Mucosa of descending colon (tissue), 3 donors: ENCODE measurements around the gene DNAJC16. TPM values are rescaled to one million over a fixed set of nuclear protein-coding genes. Genes with fewer than 3 reads are reported as not detected.

ENCODE experiments used
- ATAC-seq: fragments of 200-7000 bp; cut with Tn5 transposase; one replicate; pipeline ENCODE4 v1.9.1; 2020; ENCODE audit warnings: mild to moderate bottlenecking, moderate library complexity
- DNase-seq, 3 donors: peaks; one replicate each; pipeline ENCODE4 v3.0.0-alpha.2; 2020
- H3K36me3 ChIP-seq: fragments of 200-600 bp; one replicate; pipeline ENCODE4 v1.8.0; 2021; ENCODE audit warnings: low read depth, mild to moderate bottlenecking
- H3K4me1 ChIP-seq: fragments of 200-600 bp; one replicate; pipeline ENCODE4 v1.8.0; 2021; ENCODE audit warnings: low read depth, mild to moderate bottlenecking
- H3K4me3 ChIP-seq: fragments of 200-600 bp; one replicate; pipeline ENCODE4 v1.8.0; 2021; ENCODE audit warnings: mild to moderate bottlenecking
- H3K9me3 ChIP-seq: fragments of 200-600 bp; one replicate; pipeline ENCODE4 v1.8.0; 2021; ENCODE audit warnings: mild to moderate bottlenecking
- CTCF ChIP-seq: fragments of 200-600 bp; IDR thresholded peaks from one replicate; pipeline ENCODE4 v1.8.0; 2022; ENCODE audit warnings: antibody characterized with exemption, mild to moderate bottlenecking
- intact Hi-C, 2 donors: fragments of 100-400 bp; cut with DNase I in 1 of 2; cut with micrococcal nuclease in 1 of 2; formaldehyde crosslinking; loops; one replicate each; pipeline versions ENCODE4 v1.11.0 to v1.11.1; 2022; cut with DNase I, micrococcal nuclease
- total RNA-seq, 3 donors: library from RNA; stranded (reverse); fragmentation: NEBNext Ultra II Directional in 2 of 3; extraction: Animal tissue kit (Norgen Biotek cat#: 25700) in 2 of 3; gene quantifications; one replicate each; pipeline versions ENCODE4 v1.2.1 to v1.2.4, GENCODE V29; 2021 to 2023
- donor health status: DM: no; HTN: no; CAD: no; lungs with moderate emphysema.
- donor health status: DM: no; HTN: no; CAD: no.
- donor health status: DM: no; HTN: yes; CAD: no.

DNAJC16 gene
- total RNA-seq, 3 donors from 2014 or later, result 23.7 to 27.7 (median 23.8) TPM

DNA sequence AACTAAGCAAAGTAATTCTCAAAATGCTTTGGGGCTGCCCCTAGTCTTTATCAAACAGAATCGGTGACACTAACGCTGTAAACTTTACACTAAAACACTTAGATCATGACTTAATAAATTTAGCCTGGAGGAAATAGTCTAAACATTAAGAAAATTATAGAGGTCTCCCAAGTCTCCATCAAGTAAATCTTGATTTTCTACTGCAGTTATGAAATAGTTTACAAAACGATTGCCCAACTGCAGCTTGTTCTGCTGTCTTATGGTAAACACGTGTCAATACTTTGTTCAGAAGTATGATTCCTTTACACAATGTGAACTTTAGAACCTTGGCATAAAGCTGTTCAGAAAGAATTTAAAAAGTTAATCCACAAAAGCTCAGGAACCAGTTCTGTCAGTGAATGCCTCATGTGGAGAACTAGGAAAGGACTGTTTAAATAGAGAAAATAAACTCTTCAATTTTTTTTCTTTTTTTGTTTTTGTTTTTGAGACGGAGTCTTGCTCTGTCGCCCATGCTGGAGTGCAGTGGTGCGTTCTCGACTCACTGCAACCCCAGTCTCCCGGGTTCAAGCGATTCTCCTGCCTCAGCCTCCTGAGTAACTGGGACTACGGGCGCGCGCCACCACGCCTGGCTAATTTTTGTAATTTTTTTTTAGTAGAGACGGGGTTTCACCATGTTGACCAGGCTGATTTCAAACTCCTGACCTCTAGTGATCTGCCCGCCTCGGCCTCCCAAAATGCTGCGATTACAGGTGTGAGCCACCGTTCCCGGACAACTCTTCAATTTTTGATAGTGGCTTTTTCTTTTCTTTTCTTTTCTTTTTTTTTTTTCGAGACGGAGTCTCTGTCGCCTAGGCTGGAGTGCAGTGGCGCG is 92.2 kb downstream of the DNAJC16 start:
- no peak for TF ChIP-seq CTCF
- peaks cover 35% of the 10 kb centered on the region for H3K4me1 ChIP-seq
- peak; percentile 11 for ATAC-seq

DNA sequence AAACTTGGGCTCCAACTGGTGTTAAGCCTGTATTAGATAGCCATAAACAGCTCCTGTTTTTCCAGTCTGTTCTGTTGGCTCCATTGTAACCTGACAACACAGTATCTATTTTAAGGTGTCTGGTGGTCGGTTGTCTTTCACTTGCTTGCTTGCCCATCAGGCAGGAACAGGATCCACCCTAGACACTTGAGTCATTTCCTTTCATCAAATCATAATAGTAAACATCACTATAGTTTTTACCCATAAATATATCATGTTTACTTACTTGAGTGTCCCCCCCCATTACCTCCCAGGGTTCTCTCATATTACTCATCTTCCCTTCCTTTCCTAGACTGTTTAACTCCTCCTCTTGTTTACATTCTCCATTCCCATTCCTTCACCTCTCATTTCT is 93.5 kb downstream of the DNAJC16 start:
- H3K4me1 ChIP-seq, result peaks cover 36% of the 10 kb centered on the region
- ATAC-seq, result no peak
- intact Hi-C loops, result no loop called here
- DNase-seq, result no peak
- H3K36me3 ChIP-seq, result no peaks in the 10 kb centered on the region
- H3K4me3 ChIP-seq, result no peak overlapping the region
- TF ChIP-seq CTCF, result no peak
- no peaks in the 10 kb centered on the region for H3K9me3 ChIP-seq

More for the DNA sequence above, 92.2 kb downstream of the DNAJC16 start:
- peak overlapping the region; percentile 94 for H3K4me3 ChIP-seq
- intact Hi-C loops, result no loop called here
- H3K9me3 ChIP-seq, result no peaks in the 10 kb centered on the region
- no peaks in the 10 kb centered on the region for H3K36me3 ChIP-seq
- DNase-seq, result peak in 1 of 3 donors; percentile 36

GRCh38 chr1:15620902-15621682 is 94.4 kb downstream of the DNAJC16 start:
- Histone ChIP-seq H3K9me3 (no peaks in the 10 kb centered on the region), H3K4me1 (peaks cover 42% of the 10 kb centered on the region), H3K4me3 (no peak overlapping the region), H3K36me3 (no peaks in the 10 kb centered on the region)
- ATAC-seq (no peak), DNase-seq (no peak)
- no peak for TF ChIP-seq CTCF
- intact Hi-C loops, result no loop called here

DNA sequence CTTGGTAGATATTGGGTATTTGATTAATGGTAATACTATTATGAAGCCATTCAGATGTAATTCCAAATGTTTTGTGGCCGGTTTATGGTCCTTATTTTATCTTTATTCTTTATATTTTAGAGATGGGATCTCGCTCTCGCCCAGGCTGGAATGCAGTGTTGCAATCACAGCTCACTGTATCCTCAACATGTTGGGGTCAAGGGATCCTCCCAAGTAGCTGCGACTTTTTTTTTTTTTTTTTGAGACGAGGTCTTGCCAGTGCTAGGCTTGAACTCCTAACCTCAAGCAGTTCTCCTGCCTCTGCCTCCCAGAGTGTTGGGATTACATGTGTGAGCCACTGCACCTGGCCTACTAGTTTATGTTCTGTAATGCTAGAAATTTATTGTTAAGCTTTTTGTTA is 95.3 kb downstream of the DNAJC16 start:
- DNase-seq (no peak), ATAC-seq (no peak)
- Histone ChIP-seq H3K4me3 (no peak overlapping the region), H3K36me3 (no peaks in the 10 kb centered on the region), H3K4me1 (peaks cover 42% of the 10 kb centered on the region), H3K9me3 (no peaks in the 10 kb centered on the region)
- no peak for TF ChIP-seq CTCF
- intact Hi-C loops, result no loop called here

- no peak overlapping the region for H3K4me3 ChIP-seq
- no peak for DNase-seq
- intact Hi-C loops, result no loop called here
- H3K36me3 ChIP-seq, result no peaks in the 10 kb centered on the region
- no peaks in the 10 kb centered on the region for H3K9me3 ChIP-seq
- peaks cover 42% of the 10 kb centered on the region for H3K4me1 ChIP-seq
- no peak for ATAC-seq
- no peak for TF ChIP-seq CTCF
Measured at GRCh38 chr1:15622712-15623373, 96.2 kb downstream of the DNAJC16 start.
